NCI-H460 (cell line): ENCODE data around the gene SERP2. TPM values are rescaled to one million over a fixed set of nuclear protein-coding genes. Genes with fewer than 3 reads are reported as not detected.

Experiments
- DNase-seq: peaks from one replicate; pipeline ENCODE4 v3.0.0-alpha.2; 2016; ENCODE audit warnings: low read depth; ENCODE audit errors: extremely low read depth
- total RNA-seq: library from RNA; depleted of rRNA; stranded (reverse); fragments of >200 nt; shearing (Covaris generic); gene quantifications from 2 replicates; pipeline ENCODE4 v1.2.3, GENCODE V29; 2014

Gene SERP2
- total RNA-seq, 1 experiment from 2014 or later = 0.59 TPM

DNA sequence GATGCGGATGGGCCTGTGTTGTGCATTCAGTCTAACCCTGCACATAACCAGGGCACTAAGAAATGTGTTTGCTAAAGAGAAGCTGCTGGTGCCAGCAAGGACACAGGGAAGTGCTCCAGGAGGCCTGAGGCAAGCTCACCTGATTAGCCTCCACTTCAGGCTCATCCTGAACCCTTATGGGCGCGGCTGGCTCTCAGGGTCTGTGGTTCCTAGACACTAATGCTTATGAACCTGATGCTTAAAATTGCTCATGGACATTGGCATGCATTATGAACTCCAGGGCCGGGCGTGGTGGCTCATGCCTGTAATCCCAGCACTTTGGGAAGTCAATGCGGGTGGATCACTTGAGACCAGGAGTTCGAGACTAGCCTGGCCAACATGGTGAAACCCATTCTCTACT, 34.3 kb downstream of the SERP2 start:
- no peak for DNase-seq

DNA sequence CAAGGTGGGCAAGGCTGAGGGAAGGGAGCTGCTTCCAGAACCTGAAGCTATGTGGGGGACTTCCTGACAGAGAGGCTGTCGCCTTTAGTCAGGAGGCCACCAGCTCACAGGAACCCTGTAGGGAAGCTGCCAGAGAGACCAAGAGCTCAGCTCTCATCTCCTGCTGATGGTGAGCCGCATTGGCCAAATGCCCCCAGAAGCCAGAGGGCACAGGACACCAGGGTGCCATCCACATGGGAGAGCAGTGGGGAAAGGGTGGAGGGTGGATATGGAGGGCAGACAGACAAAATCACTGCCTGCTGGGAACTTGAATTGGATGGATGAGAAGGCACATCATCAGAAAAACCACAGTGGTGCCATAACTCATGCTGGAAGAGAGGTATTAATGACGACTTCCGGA, 36.0 kb downstream of the SERP2 start:
- DNase-seq = no peak

DNA sequence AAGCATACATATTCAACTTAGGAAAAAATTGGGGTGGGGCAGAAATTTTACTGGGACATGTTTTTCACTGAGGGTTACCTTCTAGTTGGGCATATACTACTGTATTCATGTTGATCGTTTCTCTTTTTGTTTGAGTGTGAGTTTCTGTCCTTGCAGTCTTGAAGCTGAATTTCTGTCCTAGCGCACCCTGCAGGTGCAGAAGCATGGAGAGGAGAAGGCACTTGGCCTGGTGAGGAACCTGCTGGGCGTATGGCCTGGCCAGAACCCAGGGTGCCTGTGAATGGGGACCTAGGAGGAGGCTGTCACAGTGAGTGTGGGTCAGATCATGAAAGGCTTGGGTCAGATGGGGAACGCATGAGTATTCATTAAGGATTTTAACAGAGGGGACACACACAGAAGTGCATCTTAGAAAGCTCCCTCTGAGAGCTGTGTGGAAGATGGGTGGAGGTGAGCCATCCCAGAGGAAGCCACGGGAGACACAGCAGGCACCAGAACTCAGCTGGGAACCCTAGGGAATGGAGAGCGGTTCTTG, 36.8 kb downstream of the SERP2 start:
- DNase-seq = no peak

DNA sequence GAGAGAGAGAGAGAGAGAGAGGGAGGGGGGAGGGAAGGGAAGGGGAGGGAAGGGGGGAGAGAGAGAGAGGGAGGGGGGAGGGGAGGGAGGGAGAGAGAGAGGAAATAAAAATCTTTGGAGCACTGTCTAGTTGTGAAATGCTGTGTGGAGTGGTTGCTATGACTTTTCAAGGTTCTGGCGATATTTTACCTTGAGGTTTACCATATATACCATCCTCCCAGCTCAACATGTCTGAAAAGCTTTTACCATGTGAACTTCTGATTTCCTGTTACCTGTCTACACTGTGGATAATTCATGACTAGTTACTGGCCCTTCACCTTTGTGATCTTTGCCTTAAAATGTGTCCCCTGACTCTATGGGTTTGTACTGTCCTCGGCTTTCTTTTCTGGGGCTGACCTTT, 38.2 kb downstream of the SERP2 start:
- no peak for DNase-seq

DNA sequence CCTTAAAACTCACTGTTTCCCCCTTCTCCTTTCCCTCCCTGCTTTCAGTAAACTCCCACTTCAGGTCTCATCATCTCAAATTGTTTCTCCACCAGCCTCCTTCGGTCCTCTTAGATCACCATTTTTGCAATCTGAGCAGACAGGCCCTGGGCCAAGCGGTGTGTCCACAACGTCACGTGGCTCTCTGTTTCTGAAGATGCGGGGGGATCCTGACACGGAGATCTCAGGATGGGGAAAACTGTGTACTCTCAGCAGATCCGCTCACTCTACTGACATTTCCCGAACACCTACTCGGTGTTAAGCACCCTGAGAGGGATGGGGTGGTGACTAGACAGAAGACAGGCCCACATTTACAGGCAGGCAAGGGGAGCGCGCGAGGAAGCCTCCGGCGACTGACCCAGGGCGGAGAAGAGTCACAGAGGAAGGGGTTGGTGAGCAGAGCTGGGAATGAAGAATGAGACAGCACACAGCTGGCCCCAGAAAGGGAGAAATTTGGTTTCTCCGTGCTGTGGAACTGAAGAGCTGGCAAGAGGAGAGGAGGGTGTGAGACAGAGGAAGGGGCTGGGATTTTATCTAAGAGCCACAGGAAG, 38.8 kb downstream of the SERP2 start:
- DNase-seq = no peak

DNA sequence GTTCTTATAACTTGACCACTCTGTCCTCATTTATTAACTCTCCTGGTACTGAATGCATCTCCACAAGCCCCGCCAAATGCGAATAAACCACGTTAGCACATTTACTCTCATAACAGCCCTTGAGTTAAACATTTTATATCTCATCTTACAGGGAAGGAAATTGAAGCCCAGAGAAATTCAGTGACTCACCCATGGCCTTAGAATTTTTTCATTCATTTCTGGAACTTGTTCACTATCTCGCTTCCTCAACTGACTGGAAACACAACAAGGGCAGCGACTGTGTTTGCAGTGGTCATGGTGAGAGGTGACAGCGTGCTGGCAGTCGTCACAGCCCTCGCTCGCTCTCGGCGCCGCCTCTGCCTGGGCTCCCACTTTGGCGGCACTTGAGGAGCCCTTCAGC, 39.5 kb downstream of the SERP2 start:
- no peak for DNase-seq

DNA sequence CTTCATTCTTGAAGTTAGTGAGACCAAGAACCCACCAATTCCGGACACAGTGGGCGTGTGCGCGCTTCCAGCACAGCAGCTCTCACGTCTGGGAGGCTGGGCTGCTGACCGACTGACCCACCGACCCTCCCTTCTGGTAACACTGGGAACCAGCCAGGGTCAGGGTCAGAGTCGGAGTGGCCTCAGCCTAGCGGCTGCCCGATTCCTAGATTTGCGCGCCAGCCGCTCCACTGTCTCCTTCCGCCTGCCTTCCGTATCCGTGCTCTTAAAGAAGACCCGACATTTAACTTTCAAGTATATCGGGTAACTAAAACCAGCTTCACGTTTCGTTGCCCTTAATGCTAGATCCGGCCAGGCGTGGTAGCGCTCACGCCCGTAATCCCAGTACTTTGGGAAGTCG, 41.1 kb downstream of the SERP2 start:
- DNase-seq = no peak

DNA sequence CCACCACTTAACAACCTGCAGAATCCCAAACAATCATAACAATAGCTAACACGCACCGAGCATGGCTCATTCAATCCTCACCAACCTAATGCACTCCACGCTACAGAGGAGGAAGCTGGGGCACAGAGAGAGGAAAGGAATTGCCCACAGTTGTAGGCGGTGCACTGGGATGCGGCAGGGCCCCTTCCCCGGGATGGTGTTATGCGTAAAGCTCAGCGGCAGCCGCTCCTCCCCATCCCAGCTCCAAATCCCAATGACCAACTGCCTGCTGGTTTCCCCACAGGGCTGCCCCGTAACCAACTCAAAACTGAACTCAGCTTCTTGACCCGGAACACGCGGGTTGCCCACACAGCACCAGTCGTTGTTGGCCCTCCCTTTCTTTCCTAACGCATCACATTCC, 42.2 kb downstream of the SERP2 start:
- no peak for DNase-seq

DNA sequence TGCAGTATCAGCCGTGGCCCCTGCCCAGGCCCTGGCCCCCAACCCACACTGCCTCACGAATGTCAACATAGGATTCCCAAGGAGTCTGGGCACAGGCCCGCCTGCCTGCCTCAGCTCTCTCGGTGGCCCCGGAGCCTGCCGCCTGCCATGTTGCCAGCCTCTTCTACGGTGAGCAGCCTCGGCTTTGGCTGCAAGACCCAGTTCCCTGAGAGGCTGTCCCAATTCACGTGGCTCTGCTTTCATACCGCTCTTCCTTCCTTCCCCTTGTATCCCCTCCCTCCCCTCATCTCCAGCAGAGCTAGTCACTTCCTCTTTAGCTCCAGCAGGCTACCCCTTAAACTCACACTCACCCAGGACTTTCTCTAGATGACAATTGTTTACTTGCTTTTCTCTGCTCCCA, 42.7 kb downstream of the SERP2 start:
- DNase-seq = no peak

DNA sequence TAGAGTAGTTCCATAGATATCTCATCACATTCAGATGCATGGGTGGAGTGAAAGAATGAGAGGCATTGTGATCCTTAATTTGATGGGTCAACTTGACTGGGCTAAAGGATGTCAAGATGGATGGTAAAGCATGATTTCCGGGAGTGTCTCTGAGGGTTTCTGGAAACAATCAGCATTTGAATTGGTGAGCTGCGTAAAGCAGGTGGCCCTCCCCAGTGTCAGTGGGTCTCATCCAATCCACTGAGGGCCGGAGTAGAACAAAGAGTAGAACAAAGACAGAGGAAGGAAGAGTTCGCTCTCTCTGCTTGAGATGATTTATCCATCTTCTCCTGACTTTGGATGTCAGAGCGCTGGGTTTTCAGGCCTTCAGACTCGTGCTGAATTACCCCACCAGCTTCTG, 43.1 kb downstream of the SERP2 start:
- no peak for DNase-seq

DNA sequence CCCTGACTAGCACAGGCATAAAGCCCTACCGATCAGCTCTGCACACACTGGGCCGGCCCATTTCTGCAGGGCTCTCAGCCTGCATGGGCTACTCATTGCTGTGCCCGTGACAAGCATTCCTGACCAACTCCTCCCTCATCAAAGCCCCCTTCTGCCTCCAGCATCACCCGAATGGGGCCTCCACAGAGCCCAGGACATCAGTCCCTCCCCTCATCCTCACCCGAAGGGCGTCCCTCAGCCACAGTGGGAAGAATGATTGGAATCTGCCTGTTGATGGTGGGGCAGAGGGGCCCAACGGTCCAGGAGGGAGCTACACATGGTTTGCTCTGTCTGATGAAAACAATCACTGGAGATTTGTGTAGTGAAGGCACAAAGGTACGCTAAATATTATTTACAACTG, 43.8 kb downstream of the SERP2 start:
- DNase-seq = no peak

DNA sequence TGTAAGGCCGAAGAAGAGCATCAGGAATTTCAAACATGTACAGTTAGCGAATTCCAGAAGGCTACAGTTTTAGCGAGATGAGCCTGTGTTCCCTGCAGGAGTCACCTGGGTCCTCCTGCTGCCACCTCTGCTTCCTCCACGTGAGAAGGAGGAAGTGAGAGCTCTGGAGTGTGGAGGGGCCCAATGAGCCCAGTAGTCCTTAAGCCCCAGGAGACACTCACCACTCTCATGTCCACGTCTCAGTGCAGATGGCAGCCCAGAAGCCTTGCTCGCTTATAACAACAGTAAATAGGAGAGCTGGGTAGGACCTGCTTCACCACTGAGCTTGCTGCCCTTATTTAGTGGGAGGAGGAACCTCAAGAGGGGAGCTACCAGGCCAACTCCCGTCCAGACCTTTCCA, 44.3 kb downstream of the SERP2 start:
- no peak for DNase-seq

DNA sequence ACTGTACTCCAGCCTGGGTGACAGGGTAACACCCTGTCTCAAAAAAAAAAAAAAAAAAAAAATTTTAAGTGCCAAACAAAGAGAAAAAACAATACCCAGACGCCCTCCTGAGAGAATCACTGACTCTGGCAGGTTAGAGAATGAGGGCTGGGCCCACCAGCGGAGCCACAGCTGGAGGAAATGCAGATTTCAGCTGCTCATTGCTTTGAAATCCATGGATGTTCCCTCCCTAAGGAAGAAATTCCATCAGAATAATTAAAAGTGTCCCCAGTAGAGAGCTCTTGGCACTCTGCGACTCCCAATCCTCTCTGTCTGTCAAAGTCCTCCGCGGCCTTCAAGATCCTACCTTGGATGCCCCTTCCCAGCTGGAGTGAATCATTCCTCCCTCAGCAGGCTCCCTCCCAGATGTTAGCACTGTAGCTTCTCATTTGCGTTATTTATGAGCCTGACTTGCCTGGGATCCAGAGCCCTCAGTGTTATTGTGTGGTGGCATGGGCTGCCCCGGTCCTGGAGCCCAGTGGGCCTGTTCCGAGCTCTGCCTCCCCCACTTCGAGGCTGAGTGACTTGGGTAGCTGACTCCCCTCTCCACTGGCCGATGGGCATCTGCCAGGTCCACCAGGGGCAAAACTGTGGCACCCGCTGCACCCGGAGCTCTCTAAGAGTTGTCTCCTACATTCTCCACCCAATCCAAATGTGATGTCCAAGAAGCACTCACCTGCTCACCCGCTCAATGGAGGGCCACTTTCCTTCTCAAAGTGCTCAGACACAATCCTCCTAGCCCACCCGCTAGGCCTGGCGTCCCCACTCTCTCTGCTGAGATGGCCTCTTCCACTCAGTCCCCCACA, 47.0 kb downstream of the SERP2 start:
- no peak for DNase-seq

DNA sequence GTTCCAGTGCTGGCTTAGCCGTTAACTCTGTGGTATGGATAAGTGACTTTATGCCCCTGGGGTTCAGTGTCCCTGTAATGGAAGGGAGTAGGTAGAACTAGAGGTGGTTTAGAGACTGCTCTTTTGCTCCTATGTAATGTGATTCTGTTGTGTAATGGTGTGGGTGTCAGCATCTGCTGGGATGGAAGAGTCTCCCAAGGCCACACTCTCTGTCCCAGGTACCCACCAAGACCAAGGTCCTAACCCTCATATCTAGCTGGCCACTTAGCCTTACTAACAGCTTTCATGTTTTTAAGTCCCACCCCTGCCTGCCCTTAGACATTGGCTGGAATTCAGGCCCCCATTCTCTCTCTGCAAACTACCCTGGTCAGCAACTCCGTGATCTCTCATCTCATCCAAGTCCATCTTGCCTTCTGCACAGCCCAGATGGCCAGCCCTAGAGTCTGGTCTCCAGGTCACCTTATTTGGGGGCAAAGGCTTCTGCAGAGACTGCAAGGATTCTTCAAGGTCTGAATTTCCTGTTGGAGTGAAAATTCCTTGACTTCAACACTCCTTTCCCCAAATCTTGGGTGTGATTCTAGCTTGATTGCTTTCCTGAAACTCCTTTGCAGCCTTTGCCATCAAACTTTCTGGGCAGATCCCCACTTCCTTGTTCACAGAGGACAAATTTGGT, 48.4 kb downstream of the SERP2 start:
- no peak for DNase-seq

DNA sequence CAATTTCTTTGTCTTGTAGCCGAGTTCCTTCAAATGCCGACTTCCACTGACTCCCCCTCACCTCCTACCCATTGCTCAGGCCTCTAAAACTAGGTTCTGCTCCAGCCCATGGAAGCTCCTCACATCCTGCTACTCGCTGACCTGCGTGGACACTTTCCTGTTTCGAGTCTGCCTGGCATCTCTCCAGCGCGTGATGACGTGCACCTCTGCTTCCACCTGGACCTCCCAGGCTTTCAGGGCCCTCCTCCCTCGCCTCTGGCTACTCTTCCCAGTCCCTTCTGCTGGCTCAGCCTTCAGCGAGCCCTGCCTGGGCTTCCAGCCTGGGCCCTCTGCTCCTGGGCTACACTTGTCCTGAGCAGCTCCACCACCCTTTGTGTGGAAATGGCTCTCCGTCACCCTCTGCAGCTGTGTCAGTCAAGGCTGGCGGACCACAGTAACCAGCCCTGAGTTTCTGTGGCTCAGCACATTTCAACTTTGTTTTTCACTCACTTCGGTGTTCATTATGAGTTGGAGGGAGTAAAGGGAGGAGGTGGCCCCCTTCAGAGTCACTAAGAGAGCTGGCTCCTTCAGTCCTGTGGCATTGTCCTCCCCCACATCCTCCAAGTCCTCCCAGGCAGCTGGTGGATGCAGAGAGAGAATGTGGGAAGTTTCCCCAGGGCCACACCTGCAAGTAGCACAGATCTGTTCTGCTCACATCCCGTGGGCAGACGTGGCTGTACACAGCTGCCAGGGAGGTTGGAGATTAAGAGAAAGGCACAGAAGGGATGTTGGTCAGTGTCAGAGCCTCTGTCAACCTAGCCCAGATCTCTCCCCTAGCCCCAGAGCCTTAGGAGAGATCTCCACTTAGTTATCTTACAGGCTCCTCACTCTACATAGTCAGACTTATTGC, 49.4 kb downstream of the SERP2 start:
- DNase-seq = no peak

DNA sequence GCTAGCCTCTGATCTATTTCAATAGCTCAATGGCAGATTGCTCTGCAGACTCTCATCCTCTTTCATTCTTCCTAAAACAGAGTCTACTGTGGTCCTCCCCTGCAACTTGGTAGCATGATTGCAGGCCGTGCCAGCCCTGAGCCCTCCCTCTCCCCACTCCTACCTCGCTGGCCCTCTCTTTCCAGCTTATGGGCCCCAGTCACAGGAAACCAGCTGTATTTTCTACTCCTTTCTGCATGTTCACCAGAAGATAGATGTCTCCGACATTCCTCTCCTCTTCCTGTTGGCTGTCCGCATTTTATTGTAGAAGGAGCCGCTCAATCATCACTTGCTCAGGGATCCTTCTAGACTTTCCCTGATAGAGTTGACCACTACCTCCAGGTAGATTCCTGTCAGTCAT, 50.2 kb downstream of the SERP2 start:
- no peak for DNase-seq

DNA sequence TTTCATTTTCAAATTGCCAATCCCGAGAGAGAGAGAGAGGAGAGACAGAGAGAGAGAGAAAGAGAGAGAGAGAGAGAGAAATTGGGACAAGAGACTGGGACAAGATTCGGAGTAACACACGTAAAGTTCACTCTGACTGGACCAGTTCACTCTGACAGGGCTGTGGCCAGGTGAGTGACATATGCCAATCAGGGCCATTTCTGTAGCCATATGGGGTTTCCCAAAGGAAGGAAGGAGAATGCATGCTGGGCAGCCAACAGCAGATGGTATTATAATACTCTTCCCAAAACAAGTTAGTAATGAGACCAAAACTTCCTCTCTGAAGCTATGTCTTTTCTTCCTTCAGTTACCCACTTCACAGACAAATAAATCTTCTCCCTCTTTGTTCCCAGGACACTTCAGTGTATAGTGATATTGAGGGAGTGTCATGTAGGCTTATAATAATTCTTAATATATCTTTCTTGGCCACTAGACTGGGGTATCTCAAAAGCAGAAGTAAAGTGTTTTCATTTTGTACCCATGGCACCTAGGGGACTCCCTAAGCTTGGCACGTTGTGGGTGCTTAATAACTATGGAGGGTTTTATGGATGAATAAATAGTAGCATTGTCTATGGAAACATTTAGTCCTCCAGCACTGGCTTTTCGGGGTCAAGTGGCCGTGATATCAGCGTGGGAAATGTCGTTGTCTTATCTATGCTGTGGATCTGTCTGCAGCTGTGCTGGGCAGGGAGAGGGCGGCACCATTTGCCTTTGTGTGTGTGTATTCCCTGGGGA, 51.6 kb downstream of the SERP2 start:
- no peak for DNase-seq

DNA sequence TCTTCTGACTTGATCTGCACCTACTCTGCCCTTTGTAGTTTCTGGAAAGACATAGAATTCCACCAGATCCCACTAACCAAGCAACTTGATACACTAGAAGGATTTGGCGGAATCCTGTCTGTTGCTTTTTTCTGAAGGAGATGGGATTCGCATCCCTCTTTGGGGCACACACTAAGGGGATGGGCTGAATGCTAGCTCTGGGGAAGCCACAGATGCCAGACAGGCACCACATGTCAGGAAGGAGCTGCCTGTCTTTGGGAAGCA, 52.1 kb downstream of the SERP2 start:
- no peak for DNase-seq

DNA sequence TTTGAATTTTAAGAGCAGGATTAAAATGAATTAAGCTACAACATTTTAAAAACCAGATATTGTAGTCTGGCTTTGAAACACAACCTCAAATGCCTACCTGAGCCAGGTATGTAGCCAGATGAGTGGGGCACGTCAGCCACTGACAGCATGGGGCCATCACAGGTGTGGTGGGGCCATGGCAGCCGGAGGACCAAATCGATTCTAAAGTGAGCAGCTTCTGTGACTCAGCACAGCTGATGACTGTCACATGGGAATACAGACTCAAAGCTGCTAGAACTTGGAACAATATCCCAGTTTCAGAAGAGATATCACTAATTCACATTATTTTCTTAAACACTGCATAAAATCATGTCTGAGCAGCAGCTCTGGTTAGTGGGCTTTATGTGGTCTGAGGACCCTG, 52.8 kb downstream of the SERP2 start:
- DNase-seq = no peak

DNA sequence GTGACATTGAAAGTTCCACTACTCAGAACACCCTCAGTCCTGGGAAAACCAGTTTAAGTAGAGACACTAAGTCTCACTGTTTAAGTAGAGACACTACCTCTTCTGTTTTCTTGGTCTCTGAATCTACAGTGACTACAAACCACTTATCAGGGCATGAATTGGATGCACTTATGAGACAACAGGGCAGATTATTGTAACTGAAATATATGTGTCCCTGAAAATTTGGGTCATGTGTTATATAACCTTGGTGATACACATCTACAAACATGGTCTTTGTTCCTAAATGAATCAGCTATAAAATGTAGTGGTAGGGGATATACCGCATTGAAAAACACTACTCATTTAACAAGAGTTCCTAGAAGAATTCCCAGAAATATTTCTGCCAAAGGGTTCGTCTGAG, 55.7 kb downstream of the SERP2 start:
- no peak for DNase-seq
